Measurements from ENCODE around the gene DBH.

The DBH gene

GRCh38 chr9:133627341-133627740 is 8.8 kb upstream of the DBH start:
- no peak for DNase-seq

GRCh38 chr9:133628766-133629165 is 7.4 kb upstream of the DBH start:
- no peak for DNase-seq

DNA sequence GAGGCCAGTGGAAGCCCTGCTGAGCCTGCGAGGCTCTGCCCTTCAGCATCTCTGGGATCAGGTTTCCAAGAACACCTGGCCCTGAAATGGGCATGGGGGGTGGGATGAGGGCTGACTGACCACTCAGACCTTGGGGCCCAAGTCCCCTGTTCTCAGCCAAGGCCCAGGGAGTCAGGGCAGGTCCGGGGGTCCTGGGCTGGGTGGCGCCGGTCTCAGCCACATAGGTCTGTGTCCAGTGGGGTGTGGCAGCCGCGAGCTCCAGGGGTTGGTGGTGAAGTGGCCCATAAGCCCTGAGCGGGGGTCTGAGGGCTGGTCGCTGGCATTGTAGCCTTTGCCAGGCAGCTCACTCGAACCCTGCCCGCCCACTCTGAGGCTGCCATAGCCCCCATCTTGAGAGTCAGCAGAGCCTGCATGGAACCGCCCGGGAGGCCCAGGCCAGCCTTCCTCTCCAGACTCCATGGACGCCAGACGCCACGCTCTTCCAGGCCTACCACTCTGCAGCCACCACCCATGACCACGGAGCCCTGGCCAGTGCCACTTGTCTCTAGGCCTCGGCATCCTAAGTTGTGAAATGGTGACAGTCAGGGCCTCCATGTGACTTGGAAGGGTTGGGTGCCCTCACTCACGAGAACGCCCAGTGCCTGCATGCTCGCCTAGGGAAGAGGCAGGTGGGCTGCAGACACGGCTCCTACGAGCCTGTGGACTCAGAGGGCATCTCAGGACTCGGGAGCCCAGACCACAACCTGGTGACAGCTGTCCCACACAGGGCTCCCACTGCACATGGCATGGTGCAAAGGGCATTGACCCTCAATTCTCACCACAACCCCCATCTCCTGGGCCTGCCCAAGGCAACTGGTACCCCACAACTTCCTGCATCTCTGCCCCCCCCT is 6.7 kb upstream of the DBH start:
- DNase-seq: peak; percentile 30

DNA sequence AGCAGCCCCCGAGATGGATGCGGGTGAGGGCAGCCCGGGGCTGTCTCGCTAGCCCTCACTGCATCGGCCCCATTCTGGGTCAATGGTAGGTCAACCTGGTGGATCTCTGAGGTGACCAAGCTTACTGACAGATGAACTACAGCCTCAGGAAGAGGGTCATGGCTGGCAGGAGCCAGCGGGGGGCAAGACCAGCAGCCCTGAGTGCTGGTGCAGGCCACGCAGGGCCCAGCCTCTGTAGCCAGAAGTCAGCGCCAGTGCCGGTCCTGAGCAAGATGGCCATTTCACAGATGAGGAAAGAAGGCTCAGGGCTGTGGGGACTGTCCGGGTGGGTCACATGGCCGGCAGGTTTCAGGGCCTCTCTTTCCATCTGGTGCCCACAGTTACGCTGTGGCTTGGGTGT is 5.1 kb upstream of the DBH start:
- DNase-seq: no peak

DNA sequence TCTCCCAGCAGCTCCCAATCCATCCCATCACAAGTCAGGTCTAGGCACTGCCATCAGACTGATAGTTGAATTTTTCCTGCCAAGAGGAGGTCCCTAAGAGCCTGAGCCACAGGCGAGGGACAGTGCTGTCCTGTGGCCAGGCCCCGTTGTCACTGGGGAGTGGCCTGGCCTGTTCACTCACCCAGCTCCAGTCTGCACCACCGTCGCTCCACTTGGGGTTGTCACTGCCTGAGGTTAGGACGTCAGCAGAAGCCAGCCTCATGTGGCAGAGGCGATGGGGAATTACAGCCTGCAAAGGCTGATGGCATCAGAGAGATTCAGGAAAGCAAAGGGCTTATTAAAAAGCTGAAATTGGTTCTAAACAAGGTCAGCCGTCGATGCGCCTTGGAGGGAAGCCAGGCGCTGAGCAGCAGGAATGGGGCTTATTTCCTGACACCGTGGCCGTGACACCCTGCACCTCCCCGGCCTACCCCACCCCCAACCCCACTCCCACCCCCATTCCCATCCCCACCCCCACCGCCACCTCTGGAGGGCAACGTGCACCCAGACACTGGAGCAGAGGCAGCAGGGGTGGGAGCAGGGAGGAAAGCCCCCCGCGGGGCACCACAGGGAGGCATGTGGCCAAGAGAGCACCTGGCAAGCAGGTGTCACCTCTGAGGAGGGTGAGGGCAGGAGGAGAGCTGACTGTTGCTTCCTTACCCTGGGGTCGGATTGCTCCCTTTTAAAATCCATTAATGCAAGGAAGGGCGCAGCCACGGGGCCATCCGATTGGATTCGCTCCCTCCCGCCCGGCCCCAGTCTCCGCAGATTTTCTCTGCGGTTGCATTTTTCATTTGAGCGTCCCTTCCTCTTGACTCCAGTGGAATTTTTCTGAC is 3.1 kb upstream of the DBH start:
- DNase-seq: peak; percentile 88

- no peak for DNase-seq
These were observed 2.5 kb upstream of the DBH start for GRCh38 chr9:133633681-133634080.

GRCh38 chr9:133634081-133634691 is 2.0 kb upstream of the DBH start:
- DNase-seq: peak; percentile 83

- peak; percentile 20 for DNase-seq
These were observed 1.1 kb upstream of the DBH start for GRCh38 chr9:133635098-133635497.

DNA sequence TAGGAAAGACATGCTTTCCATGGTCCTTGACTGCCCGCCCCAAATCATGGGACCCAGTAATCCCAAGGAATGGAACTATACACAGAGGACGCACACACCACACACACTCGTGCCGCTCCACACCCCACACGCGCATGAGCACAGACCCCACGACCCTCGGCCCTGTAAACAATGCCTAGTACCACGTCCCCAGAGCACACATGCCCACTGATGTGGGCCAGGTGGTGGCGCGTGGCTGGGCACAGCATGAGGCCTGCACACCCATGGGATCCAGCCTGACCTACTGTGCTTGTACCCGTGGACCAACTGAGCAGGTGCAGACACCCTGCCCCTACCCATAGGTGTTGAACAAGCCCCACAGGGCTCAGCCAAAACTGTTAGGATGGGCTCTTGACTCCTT is 739 bp downstream of the DBH start:
- no peak for DNase-seq

DNA sequence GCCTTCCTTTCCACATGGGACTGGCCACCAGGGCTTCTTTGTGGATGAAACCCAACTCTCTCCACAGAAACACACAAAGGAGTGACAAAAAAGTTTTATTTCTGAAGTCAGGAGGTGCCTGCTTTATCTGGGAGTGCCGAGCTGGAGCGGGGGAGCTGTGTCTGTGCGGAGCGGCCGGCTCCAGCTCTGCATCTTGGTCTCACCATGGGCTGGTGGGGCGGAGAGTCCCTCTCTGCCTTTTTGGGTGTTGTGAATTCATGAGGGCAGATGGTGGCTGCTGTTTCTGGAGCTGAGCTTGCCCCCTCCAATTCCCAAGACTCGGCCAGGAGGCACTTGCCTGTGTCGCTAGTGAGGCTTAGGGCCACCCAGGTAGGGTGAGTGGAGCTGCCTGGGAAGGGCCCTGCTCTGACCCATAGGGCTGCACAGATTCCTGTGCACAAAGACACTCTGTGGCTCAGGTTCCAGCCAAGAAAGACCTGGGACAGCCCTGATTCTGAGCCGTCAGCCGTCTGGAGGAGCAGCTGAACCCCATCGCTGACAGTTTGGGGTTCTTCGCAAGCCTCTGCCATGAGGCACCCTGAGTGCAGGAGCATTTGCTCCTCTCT is 1.4 kb downstream of the DBH start:
- DNase-seq: no peak

- no peak for DNase-seq
These were observed 1.9 kb downstream of the DBH start for GRCh38 chr9:133638076-133638475.

- DNase-seq: no peak
These were observed 2.5 kb downstream of the DBH start for GRCh38 chr9:133638711-133639110.

GRCh38 chr9:133639613-133640012 is 3.5 kb downstream of the DBH start:
- DNase-seq: peak; percentile 39

GRCh38 chr9:133640160-133640559 is 4.0 kb downstream of the DBH start:
- no peak for DNase-seq

DNA sequence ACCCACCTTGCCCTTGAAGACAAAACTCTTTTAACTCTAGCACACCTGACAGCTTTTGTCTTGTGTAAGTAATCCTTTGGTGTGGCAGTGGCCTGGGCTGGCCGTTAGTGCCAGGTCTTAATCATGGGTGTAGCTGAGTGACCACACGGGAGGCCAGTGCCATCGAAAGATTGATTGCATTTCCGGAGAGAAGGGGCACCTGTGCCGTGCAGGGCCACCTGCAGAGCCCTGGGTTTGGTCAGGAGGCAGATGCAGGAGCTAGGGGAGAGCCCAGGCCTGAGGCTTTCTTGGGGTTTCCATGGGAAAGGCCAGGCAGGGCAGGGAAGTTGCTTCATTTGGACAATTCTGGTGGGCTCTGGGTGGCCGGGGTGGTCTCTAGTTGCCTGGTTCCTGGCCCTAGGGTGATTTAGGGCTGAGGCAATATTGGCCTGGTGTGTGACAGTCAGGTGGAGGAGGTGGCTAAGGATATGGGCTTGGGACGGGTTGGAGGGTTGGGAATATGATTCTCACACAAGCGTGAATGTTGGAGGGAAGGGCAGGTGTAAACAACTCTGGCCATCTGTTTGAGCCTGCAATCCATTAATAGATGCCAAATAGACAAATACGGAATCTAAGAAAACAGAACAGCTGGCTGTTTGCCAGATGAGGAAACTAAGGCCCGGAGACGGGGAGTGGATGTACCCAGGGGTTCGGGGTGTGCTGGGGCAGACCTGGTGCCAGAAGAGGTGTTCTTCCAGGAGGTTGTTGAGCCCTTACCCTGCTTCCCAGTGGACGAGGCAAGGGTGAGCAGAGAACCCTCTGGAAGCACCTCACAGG is 4.6 kb downstream of the DBH start:
- peak; percentile 64 for DNase-seq

GRCh38 chr9:133641396-133641655 is 5.2 kb downstream of the DBH start:
- DNase-seq: no peak

- no peak for DNase-seq
These were observed 5.9 kb downstream of the DBH start for GRCh38 chr9:133641861-133642595.

GRCh38 chr9:133642708-133643361 is 6.7 kb downstream of the DBH start:
- DNase-seq: no peak

- DNase-seq: no peak
These were observed 7.2 kb downstream of the DBH start for GRCh38 chr9:133643362-133643755.

DNA sequence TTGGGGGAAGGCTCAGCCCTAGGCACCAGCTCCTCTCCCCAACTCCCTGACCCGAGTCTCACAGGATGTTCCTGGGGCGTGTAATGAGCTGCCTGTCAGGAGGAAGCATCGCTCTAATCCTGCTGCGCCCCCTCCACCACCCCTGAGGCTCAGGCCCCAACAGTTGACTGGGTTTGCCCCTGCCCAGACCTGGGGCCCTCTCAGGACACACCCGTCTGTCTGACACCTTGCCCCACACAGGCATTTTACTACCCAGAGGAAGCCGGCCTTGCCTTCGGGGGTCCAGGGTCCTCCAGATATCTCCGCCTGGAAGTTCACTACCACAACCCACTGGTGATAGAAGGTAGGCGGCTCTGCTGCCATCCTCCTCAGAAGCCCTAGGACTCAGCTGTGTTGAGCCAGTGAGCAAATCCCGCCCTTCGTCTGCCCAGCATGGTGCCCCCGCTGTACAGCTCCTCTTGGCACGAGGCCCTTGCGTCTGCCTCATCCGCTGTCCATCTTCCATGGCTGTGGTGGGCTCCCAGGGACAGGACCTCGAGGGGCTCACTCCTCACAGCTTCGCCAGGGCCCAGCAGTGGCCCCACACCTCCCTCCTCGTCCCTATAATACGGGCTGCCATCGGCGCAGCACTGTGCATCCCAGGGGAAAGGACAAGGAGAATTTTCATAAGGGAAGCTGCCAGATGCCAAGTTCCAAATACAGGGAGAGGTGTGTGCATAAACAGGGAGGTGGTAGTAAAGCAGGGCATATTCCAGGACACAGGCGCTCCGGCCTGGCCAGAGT is 8.0 kb downstream of the DBH start:
- no peak for DNase-seq
